Hematopoietic multipotent progenitor cell (in vitro differentiated cells): ENCODE data around the gene RNPEP. TPM values are rescaled to one million over a fixed set of nuclear protein-coding genes. Genes with fewer than 3 reads are reported as not detected.
"Not testable (repeated sequence)": the region's sequence is repeated elsewhere in the genome, so short reads cannot be mapped to it uniquely, and the experiment has no call there.

ENCODE experiments used
- DNase-seq, 3 donors: peaks; one replicate each; pipeline ENCODE4 v3.0.0-alpha.2; 2011 to 2015; ENCODE audit warnings: low read depth in 2 of 3, low spot score in 2 of 3
- total RNA-seq: library from RNA; depleted of rRNA; stranded (reverse); fragments of >200 nt; gene quantifications from one replicate; pipeline ENCODE4 v1.2.3, GENCODE V29; 2012

The RNPEP gene
- total RNA-seq, 1 donor: 23.2 TPM

- peak; percentile 30 to 75 (median 53) for DNase-seq
Observed at GRCh38 chr1:202009326-202010179, 27.1 kb downstream of the RNPEP start.

- DNase-seq: no peak
Observed at GRCh38 chr1:202010180-202011015, 27.9 kb downstream of the RNPEP start, which contains the start of gene ELF3. ELF3 (plus strand) TSS chr1:202010587; CDS start chr1:202011137, 550 bp downstream.

DNA sequence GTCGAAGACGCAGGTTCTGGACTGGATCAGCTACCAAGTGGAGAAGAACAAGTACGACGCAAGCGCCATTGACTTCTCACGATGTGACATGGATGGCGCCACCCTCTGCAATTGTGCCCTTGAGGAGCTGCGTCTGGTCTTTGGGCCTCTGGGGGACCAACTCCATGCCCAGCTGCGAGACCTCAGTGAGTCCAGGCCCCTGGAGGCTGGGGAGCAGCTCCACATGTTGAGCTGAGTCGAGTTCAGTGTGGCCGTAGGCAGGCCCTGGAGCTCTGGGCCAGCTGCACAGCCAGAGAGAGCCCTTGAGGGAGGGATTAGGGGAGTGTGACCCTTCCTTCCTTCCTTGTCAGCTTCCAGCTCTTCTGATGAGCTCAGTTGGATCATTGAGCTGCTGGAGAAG lies 29.5 kb downstream of the RNPEP start:
- no peak for DNase-seq

DNA sequence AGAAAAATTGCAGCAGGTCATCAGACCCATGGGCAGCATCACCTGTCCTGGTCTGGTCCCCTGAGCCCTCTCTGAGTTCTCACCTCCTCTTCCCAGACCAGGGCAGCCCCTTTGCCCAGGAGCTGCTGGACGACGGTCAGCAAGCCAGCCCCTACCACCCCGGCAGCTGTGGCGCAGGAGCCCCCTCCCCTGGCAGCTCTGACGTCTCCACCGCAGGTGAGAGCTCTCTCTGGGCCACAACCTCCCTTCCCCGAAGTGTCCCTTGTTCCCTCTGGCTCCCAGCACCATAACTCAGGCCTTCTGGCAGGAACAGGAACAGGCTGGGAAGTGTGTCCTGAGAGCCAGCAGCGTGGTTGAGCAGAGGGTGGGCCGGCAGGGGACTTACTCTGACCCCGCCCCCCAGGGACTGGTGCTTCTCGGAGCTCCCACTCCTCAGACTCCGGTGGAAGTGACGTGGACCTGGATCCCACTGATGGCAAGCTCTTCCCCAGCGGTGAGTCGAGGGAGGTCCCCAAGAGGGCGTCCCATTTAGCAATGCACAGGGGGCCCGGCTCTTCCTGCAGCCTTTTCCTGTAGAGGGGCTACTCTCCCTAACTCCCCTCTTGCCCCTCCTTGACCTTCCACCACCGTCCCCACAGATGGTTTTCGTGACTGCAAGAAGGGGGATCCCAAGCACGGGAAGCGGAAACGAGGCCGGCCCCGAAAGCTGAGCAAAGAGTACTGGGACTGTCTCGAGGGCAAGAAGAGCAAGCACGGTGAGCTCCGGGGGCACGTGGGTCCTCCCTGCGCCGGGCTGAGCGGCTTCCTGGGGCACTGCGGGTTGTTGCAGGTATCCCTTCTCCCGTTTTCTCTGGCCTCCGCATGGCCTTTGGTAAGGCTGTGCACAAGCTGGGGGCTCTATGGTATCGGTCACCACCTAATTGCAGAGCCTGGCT lies 30.4 kb downstream of the RNPEP start:
- DNase-seq: no peak

DNA sequence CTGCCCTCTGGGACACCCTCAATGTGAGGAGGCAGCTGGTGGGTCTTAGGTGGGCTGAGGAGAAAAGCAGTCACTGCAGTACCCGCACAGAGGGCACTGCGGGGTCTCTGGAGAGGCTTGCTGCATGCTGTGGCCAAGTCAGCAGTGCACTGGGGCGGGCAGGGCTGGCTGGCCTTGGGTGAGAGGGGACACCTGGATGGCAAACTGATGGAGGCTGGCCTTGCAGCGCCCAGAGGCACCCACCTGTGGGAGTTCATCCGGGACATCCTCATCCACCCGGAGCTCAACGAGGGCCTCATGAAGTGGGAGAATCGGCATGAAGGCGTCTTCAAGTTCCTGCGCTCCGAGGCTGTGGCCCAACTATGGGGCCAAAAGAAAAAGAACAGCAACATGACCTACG lies 31.2 kb downstream of the RNPEP start:
- DNase-seq: no peak

- DNase-seq: no peak
Observed at GRCh38 chr1:202014060-202014459, 31.6 kb downstream of the RNPEP start.

DNA sequence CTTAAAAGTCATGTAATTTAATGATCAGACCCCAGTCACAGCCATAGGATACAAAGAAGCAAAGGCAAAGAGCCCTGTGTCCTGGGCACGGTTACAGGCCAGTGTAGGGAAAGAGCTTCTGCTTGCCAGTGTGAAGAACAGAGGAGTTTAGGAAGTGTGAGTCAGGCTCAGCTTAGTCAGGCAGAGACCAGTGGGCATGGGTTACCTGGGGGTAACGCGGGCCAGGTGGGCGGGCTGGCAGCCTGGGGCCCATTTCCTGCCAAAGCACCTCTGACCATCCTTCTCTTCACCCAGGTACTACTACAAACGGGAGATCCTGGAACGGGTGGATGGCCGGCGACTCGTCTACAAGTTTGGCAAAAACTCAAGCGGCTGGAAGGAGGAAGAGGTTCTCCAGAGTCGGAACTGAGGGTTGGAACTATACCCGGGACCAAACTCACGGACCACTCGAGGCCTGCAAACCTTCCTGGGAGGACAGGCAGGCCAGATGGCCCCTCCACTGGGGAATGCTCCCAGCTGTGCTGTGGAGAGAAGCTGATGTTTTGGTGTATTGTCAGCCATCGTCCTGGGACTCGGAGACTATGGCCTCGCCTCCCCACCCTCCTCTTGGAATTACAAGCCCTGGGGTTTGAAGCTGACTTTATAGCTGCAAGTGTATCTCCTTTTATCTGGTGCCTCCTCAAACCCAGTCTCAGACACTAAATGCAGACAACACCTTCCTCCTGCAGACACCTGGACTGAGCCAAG lies 32.6 kb downstream of the RNPEP start:
- no peak for DNase-seq

DNA sequence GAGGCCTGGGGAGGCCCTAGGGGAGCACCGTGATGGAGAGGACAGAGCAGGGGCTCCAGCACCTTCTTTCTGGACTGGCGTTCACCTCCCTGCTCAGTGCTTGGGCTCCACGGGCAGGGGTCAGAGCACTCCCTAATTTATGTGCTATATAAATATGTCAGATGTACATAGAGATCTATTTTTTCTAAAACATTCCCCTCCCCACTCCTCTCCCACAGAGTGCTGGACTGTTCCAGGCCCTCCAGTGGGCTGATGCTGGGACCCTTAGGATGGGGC lies 33.2 kb downstream of the RNPEP start:
- no peak for DNase-seq

DNA sequence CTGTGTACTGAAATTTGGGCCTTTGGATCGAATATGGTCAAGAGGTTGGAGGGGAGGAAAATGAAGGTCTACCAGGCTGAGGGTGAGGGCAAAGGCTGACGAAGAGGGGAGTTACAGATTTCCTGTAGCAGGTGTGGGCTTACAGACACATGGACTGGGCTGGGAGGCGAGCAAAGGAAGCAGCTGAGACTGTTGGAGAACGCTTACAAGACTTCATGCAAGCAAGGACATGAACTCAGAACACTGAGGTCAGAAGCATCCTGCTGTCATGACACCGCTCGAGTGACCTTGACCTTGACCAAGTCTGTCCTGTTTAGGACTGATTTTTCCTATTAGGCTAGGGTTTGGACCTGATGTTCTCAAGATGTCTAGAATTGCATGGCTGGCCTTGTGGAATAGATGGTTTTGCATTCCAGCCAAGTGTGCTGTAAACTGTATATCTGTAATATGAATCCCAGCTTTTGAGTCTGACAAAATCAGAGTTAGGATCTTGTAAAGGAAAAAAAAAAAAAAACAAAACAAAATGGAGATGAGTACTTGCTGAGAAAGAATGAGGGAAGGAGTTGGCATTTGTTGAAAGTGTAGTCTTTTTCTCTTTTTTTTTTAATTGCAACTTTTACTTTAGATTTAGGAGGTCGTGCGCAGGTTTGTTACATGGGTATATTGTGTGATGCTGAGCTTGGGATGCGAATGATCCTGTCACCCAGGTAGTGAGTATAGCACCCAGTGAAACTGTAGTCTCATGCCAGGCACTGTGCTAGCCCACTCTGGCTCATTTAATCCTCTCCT lies 33.8 kb downstream of the RNPEP start:
- no peak for DNase-seq

DNA sequence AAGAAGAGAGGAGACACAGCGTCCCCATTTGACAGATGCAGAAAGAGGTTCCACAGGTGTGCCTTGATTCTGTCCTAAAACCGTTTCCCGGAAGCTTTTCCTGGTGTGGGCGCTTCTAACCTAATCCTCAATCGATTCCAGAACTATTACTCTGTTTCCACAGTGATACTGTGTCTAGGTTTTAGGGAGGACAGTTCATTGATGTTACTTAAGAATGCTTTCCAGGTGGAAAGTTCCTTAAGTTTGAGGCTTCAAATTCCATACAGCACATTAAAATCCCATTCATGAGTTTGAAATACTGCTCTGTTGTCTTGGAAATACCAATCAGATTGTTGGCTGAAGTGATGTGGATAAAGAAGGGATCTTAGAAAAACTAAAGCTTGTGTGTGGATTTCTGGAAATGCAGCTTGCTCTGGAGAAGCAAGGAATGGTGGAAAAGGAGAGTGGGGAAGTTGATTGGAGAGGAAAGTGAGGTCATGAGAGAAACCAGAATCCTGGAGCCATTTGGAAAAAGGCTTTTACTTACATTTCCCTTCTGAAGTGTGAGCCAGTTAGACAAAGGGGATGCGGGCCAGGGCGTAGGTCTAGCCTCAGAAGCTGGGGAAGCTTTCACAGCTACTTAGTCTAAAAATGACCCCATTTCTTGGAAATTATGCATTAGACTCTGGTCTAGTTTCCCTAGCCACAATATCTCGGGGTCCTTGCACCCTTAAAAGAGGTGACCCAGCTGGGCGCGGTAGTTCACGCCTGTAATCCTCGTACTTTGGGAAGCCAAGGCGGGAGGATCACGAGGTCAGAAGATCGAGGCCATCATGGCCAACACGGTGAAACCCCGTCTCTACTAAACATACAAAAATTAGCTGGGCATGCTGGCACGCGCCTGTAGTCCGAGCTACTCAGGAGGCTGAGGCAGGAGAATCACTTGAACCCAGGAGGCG lies 34.6 kb downstream of the RNPEP start:
- DNase-seq: no peak

GRCh38 chr1:202017749-202018467 lies 35.5 kb downstream of the RNPEP start:
- DNase-seq: no peak

DNA sequence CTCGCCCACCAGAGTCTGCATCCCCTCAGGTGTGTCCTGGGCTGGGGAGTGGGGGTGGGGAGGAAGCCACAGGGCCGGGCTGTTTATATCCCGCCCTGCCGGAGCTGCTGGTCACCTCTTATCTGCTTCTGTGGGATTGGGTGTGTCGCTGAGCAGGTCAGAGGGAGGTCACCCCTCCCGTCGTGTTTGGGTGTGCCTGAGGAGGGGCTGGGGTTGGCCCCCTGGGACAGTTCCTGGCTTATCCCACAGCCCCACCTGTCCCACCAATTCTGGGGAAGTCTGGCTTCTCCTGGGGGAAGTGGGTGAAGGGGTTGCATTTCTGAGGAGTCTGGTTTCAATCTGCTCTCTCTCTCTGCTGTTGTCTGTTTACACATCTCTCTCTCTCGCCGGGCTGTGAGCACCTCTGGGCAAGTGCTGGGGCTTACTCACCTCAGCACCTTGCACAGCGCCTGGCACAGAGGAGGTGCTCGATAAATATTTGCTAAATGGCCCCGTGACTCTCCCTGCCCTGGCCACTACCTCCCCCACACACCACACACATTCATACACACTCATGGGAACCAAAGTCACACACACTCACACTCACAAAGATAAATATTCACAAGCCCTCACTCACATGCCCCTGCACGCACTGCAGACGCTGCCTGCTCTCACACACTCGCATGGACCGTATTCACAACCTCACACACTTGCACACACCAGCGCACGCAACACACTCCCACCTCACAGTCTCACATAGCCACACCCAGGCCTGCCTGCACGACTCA lies 36.2 kb downstream of the RNPEP start:
- DNase-seq: no peak

- DNase-seq: not testable (repeated sequence)
Observed at GRCh38 chr1:202019235-202019558, 36.7 kb downstream of the RNPEP start.

DNA sequence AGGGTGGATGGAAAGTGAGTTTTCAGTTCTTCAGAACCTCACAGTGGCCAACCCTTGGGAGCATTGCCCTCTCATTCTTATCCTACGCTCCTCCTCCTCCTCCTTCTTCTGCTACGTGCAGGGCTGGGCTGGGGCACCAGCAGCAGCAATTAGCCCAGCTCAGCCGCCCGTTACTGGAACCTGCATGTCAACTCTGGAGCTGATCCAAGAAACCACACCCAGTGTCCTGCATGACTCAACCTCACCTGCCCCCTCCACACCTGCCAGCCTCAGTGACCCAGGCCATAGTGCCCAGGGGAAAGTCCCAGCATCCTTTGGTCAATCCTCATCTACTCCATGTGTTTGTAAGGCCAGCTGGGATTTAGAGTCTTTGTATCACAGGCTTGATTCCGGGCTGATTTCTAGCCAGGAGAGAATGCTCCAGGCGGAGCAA lies 40.6 kb downstream of the RNPEP start:
- DNase-seq: no peak

- peak in 1 of 3 donors; percentile 6 for DNase-seq
Observed at GRCh38 chr1:202029171-202029665, 46.8 kb downstream of the RNPEP start.

DNA sequence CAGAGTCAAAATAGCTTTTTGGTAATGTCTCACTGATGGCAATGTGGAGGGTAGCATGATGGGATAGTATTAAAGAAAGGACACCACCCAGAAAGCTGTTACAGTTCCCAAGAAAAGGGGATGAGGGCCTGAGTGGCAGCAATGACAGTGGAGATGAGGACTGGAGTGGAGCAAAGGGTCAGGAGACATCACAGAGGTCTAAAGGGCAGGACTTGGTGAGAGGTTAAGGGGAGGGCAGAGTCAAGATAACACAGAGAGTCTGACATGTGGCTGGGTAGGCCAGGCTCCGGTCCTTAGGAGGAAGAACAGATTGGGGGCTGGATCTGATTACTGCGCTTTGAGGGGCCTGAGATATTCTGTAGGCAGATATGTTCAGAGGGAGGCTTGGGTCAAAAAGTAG lies 47.3 kb downstream of the RNPEP start:
- no peak for DNase-seq

DNA sequence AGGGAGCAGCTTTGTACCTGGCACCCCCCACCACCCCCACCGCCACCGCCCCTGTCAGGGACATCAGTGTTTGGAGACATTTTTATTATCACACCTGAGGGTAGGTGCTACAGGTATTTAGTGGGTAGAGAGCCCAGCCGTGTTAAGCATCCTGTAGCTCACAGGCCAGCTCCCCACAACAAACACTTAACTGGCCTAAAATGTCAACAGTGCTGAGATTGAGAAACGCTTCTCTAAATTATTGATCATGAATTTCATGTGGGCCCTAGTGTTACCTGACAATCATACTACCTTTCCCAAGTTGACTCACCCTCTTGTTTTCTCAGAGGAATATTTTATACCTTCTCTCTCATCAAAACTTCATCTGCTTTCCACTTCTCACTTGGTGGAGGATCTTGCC lies 49.3 kb downstream of the RNPEP start:
- DNase-seq: no peak
